Measurements from ENCODE around the gene BCAS4.
"Not testable (repeated sequence)": the region's sequence is repeated elsewhere in the genome, so short reads cannot be mapped to it uniquely, and the experiment has no call there.

The BCAS4 gene

DNA sequence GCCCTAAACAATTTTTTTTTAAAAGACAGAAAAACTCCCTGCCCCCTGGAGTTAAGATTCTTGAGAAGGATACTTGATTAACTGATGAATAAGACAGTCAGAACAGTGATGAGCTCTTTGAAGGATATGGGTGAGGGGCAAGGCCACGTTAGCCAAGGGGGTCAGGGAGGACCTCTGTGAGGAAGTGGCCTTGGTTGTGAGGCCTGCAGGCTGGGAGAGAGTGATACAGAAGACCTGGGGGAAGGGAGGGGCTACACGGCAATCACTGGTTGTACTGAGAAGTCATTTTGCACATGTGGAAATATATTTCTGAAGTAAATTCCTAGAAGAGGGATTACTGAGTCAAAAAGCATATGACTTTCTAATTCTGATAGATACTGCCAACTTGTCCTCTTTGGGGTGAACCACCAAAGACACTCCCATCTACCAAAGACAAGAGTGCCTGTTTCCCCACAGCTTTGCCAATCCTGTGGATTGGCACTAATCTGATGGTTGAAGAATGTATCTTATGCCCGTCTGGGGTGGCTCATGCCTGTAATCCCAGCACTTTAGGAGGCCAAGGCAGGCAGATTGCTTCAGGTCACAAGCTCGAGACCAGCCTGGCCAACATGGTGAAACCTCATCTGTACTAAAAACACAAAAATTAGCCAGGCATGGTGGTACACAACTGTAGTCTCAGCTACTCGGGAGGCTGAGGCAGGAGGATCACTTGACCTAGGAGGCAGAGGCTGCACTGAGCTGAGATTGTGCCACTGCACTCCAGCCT is 22.3 kb upstream of the BCAS4 start:
- DNase-seq = no peak

DNA sequence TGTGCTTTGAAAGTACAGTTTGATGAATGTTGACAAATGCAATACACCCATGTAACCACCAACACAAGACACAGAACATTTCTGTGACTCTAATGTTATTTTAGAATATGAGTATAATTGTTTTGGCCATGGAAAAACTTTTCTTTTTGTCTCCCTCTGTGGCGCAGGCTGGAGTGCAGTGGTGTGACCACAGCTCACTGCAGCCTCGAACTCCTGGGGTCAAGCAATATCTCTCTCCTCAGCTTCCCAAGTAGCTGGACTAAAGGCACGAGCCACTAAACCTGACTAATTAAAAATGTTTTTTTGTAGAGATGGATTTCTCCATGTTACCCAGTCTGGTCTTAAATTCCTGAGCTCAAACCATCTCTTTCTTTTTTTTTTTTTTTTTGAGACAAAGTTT is 20.3 kb upstream of the BCAS4 start:
- DNase-seq = no peak

GRCh38 chr20:50776122-50776817 is 18.6 kb upstream of the BCAS4 start:
- no peak for DNase-seq

DNA sequence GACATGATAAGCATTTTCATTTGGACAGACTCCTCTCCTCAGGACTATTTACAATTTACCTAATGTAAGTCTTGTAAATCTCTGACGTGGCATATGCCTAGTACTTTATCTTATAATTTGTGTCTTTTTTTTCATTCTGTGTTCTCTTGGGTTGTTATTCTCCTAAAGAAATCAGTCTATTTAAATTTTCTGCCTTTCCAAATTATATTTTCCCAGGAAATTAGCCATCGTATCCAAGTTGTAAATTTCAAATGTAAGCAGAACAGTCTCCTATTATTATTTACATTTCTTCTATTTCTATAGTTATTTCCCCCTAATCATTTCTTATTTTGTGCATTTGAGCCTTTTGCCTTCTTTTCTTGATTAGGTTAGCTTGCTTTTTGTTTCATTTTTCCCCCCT is 17.5 kb upstream of the BCAS4 start:
- no peak for DNase-seq

DNA sequence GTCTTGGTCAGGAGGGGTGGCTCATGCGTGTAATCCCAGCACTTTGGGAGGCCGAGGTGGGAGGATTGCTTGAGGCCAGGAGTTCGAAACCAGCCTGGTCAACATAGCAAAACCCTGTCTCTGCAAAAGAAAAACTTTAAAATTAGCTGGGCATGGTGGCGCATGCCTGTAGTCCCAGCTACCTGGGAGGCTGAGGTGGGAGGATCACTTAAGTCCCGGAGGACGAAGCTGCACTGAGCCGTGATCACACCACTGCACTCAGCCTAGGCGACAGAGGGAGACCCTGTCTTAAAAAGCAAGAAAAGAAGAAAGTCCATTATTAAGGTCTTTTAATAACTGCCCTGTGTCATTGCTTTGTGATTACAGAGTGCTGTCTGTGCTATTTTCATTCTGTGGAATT is 15.9 kb upstream of the BCAS4 start:
- not testable (repeated sequence) for DNase-seq

- no peak for DNase-seq
Measured at GRCh38 chr20:50783390-50783789, 11.5 kb upstream of the BCAS4 start.

DNA sequence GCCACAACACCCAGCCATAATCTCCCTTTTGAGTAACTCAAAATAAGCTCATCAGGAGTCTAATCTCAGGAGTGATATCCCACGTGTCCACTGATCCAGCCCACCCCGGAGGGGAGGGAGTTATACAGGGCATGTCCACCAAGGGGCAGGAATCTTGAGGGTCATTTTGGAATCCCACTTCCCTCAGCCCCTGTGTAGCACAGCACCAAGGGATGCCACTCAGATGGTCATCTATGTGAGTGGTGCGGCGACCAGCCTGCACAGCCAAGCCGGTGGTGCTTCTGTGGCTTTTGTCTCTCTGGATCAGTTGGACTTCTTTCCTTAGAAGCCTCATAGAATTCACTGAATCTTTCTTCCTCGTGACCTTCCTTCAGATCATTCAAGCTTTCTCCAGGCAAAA is 11.0 kb upstream of the BCAS4 start:
- no peak for DNase-seq

DNA sequence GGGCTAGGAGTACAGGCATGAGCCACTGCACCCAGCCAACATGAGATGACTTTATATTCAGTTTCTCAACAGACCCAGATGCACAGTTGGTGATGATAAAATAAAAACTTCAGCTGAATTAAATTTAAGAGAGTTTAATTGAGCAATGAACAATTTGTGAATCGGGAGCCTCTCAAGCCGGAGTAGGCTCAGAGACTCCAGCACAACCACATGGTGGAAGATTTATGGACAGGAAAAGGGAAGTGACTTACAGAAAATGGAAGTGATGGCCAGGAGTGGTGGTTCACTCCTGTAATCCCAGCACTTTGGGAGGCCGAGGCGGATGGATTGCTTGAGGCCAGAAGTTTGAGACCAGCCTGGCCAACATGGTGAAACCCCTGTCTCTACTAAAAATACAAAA is 10.4 kb upstream of the BCAS4 start:
- no peak for DNase-seq

DNA sequence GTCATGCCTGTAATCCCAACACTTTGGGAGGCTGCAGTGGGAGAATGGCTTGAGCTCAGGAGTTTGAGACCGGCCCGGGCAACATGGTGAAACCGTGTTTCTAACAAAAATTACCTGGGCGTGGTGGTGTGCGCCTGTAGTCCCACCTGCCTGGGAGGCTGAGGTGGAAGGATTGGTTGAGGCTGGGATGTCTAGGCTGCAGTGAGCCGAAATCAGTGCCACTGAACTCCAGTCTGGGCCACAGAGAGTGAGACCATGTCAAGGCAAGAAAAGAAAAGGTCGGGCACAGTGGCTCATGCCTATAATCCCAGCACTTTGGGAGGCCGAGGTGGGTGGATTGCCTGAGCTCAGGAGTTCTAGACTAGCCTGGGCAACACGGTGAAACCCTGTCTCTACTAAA is 8.2 kb upstream of the BCAS4 start:
- no peak for DNase-seq

DNA sequence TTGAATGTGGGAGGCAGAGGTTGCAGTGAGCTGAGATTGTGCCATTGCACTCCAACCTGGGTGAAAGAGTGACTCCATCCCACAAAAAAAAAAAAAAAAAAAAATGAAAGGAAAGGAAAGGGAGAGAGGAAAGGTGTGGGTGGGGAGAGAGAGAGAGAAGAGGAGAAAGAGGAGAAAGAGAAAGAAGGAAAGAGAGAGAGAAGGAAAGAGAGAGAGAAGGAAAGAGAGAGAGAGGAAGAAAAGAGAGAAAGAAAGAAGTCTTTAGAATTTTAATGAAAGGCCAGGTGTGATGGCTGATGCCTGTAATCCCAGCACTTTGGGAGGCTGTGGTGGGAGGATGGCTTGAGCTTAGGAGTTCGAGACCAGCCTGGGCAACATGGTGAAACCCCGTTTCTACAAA is 7.7 kb upstream of the BCAS4 start:
- no peak for DNase-seq

GRCh38 chr20:50788045-50788991 is 6.5 kb upstream of the BCAS4 start:
- DNase-seq = no peak

DNA sequence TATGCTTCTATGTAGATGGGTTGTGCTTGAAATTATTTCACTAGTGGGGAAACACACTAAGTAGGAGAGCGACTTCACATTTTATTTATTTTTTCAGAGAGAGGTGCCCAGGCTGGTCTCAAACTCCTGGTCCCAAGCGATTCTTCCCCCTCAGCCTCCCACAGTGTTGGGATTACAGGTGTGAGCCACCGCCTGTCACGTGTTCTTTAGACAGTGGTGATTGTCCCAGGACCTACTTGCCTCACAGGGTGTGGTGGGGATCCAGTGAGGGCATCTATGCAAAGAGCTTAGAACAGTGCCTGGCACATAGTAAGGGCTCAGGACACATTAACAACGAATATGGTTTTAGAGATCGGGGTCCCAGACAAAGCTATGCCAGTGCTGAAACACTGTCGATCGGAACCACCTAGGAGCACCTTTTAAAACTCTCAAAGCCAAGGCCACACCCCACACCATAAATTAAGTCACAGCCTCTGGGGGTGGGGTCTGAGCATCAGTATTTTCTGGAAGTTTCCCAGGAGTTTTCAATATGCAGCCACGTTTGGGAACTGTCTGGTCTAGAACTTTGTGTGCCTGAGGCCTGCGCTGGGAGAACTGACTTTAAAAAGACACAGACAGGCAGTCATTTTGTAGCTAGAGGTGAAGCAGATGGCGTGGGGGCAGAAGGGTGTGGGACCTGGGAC is 4.8 kb upstream of the BCAS4 start:
- no peak for DNase-seq

GRCh38 chr20:50790651-50791277 is 4.1 kb upstream of the BCAS4 start:
- peak; percentile 81 for DNase-seq

DNA sequence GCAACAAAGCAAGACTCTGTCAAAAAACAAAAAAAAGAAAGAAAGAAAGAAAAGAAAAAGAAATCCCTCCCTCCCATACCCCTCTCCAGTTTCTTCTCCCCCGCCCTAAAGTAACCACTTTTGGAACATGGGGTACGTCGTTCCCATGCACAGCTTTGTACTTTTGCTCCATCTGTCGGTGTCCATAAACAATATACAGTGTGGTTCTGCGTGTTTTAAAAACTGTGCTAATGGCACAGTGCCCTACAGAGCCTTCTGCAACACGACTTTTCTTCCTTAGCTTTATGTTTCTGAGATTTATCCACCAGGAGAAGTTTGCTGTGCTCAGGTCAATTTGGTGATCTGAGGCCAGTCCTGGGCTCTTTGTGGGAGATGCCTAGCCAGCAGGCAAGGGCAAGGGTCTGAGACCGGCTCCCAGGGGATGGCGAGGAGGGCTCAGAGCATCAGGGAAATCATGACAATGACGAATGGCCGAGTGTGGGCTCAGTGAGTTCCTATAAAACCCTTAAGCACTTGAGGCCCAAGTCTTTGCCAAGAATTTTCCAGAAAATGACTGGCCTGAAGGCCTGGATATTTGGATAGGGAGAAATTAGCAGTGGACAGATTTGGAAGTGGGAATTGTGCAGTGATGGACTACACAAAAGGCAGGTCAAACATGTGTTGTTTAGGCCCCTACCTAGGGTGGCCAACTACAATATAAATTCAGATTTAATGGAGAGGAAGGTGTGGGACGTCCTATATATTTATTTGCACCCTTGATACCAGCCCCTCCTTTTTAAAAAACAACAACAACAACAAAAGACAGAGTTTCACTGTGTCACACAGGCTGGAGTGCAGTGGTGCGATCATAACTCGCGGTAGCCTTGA is 1.9 kb upstream of the BCAS4 start:
- DNase-seq = no peak

DNA sequence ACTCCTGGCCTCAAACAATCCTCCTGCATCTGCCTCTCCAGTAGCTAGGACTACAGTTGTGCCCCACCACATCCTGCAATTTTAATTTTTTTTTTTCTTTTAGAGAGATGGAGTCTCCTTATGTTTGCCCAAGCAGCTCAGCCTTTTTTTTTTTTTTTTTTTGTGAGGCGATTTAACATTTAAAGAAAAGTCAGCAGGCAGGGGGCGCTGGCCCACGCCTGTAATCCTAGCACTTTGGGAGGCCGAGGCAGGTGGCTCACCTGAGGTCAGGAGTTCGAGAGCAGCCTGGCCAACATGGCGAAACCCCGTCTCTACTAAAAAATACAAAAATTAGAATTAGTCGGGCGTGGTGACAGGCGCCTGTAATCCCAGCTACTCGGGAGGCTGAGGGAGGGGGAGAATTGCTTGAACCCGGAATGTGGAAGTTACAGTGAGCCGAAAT is 1.3 kb upstream of the BCAS4 start:
- DNase-seq = peak; percentile 33

DNA sequence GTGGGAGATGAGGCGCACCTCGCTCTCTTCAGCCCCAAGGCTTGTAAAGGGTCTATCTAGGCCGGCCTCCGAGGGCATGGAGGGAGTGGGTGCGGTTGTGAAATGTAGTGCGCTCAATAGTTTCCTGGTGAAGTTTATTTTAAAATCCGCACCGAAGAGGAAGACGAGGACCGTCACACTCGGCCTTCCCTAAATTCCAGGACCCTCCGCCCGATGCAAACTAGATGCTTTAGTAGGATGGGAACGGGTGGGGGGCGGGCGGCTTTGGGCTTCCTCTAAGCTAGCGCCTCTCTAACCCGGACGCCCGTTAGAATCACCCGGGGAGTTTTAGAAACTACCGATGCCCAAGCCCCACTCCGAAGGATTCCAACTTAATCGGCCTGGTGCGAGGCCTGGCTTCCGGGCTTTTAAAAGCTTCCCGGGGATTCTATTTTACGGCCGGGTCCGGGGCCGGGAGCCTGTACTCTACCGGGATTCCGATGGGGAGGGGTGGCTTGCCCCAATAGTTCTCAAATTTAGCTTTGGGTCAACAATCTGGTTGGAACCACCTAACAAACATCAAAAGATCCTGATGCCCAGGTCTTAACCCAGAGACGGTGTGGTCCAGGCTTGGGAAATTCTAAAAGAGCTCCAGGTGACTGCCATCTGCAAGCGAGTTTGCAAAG is 548 bp upstream of the BCAS4 start:
- no peak for DNase-seq

DNA sequence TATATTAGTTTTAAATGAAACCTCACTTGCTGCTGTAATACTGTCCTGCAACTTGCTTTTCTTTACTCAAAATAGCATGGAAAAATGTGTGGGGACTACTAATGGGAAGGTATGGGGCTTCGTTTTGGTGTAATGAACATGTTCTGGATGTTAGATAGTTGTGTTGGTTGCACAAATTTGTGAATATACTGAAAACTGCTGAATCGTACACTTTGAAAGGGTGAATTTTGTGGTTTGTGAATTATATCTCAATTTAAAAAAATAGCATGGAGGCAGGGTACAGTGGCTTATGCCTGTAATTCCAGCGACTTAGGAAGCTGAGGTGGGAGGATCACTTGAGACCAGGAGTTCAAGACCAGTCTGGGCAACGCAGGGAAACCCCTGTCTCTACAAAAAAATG is 2.3 kb downstream of the BCAS4 start:
- no peak for DNase-seq

DNA sequence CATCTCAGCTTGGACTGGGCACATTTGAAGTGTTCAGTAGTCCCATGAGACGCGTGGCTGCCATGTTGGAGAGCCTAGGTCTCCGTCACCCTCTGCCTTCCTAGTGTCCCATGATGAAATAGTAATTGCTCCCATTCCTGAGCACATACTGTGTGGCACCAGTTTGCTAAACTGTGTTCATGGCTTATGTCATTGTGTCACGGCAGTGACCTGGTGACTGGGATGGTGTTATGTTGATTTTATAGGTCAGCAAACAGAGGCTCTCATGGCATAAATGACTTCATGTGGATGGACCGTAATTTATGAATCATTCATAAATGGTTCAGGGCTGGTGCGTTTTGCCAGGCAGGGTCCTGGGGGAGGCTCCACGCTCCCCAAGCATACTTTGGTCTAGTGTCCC is 3.8 kb downstream of the BCAS4 start:
- DNase-seq = no peak

DNA sequence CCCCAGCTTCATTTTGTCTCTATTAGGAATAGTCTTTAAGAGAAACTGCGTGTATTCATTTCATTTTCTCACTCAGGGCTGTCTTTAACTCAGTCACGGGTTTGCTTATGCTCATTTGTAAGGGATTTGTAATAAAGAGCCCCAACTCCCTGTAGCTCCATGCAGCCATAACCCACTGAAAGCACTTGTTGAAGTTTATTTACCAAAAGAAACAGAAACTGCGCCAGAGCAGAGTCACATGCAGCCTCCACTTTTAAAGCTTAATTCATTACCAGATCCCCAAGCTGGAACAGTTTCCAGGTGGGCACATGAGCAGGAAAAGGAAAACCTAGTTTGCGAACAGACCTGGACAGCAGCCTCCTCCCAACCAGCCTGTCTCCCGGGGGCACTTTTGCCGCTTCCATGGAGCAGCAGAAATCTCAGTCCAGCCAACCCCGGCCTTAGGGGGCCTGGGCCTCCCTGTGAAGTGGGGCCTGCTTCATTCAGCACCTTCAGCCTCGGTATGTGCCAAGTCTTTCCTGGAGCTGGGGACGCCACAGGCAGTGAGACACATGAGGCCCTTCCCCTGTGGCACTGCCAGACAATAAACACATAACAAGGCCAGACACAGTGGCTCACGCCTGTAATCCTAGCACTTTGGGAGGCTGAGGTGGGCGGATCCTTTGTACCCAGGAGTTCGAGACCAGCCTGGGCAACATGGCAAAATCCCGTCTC is 4.5 kb downstream of the BCAS4 start:
- DNase-seq = no peak

DNA sequence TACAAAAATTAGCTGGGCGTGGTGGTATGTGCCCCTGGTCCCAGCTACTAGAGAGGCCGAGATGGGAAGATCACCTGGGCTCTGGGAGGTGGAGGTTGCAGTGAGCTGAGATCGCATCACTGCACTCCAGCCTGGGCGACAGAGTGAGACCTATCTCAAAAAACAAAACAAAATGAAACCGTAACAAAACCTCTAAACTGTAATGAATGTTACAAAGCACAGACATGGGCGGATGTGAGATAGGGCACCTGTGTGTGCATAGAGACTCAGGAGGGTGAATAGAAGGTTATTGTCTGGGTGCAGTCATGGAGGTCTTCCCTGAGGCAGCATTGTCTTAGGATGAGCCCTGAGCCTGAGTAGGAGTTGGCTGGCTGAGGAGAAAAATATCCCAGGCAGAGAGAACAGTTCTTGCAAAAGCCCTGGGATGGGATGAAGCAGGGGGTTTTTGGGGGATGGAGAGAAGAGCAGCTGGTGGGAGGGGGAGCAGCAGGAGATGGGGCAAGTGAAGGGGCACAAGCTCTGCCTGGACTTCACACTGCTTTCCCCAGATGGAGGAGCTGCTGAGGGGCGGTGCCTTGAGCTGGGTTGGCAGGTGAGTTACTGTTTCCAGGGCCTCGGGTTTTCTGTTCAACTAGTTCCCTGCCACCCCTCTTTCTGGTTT is 5.2 kb downstream of the BCAS4 start:
- no peak for DNase-seq
